HG02938 (cell line): ENCODE results near the gene RERE.

Experiments used
- ATAC-seq: cut with Tn5 transposase; IDR thresholded peaks from one replicate; pipeline ENCODE4 v1.9.1; 2021; ENCODE audit warnings: mild to moderate bottlenecking, moderate library complexity; ENCODE audit not compliant: unreplicated experiment

Gene RERE

GRCh38 chr1:8323706-8324105 is 493.7 kb downstream of the RERE start:
- ATAC-seq, result no peak

DNA sequence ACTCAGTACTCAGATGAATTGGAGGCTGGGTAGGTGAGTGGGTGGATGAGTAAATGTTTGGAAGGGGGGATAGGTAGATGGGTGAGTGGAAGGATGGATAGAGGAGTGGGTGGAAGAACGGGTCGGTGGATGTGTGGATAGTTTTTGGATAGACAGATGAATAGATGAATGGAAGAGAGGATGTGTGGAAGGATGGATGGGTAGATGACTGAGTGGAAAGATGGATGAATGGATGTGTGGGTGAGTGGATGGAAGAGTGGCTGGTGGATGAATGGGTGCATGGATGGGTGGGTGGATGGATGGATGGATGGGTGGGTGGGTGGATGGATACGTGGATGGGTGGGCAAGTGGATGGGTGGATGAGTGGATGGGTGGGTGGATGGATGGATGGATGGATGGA is 495.8 kb downstream of the RERE start:
- no peak for ATAC-seq

DNA sequence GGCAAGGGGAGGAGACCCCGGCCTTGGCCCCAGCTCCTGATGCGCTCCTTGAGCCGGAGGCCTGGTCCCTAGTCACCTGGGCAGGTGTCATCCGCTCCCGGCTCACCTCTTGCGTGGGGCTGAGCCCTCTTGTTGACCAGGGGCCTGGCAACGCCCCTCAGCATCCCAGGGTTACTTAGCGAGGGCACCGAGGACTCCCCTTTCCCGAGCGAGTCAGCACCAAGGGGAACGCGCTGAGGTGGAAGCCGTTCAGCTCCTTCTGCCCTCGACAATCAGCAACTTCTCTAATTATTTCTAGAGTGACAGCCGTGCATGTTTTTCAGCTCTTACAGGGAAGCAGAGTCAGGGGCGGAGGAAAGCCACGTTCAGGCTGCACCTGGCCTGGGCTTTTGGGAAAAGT is 499.0 kb downstream of the RERE start:
- ATAC-seq, result no peak

GRCh38 chr1:8317647-8318381 is 499.6 kb downstream of the RERE start, which contains the start of gene SLC45A1:
Gene SLC45A1 (plus strand): TSS chr1:8318114. CDS start chr1:8324330, 6,216 bp downstream.
- no peak for ATAC-seq

DNA sequence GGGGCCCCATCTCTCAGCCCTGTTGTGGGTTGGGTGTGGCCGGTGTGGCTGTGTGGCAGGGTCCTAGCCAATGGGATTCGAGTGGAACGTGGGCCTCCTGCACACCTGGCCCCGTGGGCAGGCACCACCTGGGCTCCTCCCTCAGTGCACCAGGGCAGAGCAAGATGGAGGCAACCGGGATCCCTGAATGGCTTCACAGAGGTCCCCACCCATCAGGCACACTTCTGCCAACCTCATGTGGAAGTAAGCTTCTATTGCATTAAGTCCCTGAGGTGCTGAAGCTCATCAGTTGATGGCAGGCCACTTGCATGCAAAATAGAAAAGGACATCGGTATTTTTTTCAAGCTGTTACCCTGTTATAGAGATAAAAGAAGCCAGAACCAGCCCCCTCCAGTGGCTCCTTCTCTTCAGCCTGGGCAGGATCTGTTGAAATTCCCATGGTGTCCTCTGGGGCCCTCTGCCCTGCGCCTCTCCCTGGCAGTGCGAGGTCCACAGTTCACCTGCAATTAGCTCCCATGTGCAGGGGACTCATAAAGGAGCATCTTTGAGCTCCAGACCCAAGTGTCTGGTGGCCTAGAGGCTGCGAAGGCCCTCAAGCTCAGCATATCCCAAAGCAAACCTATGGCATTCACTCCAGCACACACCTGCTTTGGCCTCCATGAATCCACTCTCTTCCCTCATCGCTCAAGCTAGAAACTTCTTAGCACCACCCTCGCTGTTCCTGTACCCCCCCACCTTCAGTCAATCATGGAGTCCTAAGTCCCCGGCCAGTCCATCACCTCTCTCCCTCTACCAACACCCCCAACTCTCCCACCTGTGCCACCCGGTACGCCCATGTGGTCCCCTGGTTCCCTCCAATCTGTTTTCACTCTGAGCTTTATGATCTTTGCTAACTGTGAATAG is 501.6 kb downstream of the RERE start:
- no peak for ATAC-seq

GRCh38 chr1:8314346-8315280 is 502.8 kb downstream of the RERE start:
- ATAC-seq, result no peak

DNA sequence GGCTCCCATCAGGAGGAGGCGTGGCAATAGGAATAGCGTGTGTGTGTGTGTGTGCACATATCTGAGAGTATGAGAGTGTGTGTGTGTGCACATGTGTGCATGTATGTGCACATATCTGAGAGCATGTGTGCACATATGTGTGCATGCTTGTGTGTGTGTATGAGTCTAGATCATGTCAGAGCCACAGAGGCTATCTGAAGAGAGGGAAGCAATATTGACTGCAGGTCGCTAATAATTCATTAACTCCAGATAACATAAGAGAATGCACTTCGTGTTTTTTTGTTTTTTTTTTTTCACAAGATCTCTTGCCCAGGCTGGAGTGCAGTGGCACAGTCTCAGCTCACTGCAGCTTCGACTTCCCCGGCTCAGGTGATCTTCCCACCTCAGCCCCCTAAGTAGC is 504.2 kb downstream of the RERE start:
- ATAC-seq, result no peak

DNA sequence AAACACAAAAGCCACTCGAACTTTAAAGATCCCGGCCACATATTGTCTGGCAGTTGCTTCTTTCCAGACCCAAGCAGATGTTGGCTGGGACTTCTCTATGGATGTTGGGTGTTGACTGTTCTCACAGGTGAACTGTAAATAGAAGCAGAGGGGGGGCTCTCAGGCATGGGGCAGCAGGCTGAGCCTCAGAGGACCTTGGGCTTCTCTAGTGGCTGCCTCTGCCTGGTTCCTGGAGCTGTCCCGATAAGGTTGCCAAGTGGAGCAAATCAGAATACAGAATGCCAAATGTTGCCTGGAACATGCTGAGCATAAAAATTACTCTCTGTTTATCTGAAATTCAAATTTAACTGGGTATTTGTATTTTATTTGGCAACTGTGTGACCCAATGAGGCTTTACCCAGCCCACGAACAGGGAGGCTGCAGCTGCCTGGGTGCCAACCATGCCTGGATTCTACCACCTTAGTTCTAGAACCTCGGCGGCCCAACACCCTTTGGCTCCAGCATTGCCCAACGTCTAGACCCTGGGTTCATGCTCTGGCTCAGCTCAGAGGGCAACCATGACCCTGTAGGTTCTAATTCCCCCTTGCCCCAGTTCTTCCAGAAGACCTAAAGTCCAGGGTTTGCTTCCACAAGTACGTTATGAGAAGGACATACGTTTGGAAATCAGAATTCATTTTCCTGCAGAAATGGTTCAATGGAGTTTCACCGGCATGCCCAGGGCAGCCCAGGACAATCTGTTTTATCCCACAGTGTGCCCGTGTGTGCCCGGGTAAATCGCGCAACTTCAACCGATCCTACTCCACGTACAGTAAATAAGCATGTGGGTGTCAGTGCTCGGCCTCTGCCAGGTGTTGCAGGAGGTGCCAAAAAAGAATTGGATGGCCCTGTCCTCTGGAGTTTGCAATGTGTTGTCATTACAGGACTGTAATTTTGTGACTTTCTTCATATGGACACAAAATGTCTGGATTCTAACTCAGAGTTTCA is 504.9 kb downstream of the RERE start:
- no peak for ATAC-seq

GRCh38 chr1:8311068-8311718 is 506.2 kb downstream of the RERE start:
- ATAC-seq, result no peak

DNA sequence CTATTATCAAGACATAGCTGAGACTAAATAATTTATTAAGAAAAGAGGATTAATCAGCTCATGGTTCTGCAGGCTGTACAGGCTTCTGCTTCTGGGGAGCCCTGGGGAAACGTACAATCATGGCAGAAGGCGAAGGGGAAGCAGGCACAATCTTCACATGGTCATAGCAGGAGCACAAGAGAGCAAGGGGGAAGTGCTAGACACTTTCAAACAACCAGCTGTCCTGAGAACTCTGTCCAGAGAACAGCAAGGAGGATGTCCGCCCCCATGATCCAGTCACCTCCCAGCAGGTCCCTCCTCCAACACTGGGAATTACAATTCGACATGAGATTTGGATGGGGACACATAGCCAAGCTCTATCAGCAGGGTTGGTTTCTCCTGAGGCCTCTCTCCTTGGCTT is 509.8 kb downstream of the RERE start:
- no peak for ATAC-seq

- ATAC-seq, result no peak
Measured at GRCh38 chr1:8303876-8304275, 513.6 kb downstream of the RERE start.

- no peak for ATAC-seq
Measured at GRCh38 chr1:8303141-8303540, 514.3 kb downstream of the RERE start.
